Esophagus muscularis mucosa (tissue), 4 donors: ENCODE measurements around the gene CREM.
"Not testable (repeated sequence)": the region's sequence is repeated elsewhere in the genome, so short reads cannot be mapped to it uniquely, and the experiment has no call there.

Source experiments
- EP300 ChIP-seq: sonication (generic); formaldehyde crosslinking; IDR thresholded peaks from one replicate; pipeline ENCODE4 v1.6.1; 2017; ENCODE audit warnings: antibody characterized with exemption
- POLR2AphosphoS5 ChIP-seq, 2 donors: sonication (generic); formaldehyde crosslinking; IDR thresholded peaks; one replicate each; pipeline ENCODE4 v1.6.1; 2017; ENCODE audit warnings: antibody characterized with exemption in 2 of 2
- TF ChIP-seq, protein P1 (sequence below), 3 experiments: fragments of 200-600 bp in 2 of 3; fragments of 450-650 bp in 1 of 3; sonication (generic) in 2 of 3; IDR thresholded peaks; one replicate each; pipeline ENCODE4 v1.5.1; 2017 to 2019; ENCODE audit warnings: antibody characterized with exemption in 3 of 3, mild to moderate bottlenecking in 2 of 3, moderate library complexity in 1 of 3

DNA sequence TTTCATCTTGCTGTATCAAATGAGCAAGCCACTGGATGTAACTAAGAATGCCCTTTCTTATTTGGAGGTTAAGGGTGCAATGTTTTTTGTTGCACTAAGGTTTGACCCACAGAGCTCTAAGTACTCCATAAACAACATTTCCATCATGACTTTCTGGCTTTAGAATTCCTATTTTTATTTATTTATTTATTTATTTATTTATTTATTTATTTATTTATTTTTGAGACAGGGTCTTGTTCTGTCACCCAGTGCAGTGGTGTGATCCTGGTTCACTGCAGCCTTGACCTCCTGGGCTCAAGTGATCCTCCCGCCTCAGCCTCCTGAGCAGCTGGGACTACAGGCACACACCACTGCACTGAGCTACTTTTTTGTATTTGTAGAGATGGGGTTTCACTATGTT is 46.4 kb upstream of the CREM start:
- TF ChIP-seq, protein P1, sequence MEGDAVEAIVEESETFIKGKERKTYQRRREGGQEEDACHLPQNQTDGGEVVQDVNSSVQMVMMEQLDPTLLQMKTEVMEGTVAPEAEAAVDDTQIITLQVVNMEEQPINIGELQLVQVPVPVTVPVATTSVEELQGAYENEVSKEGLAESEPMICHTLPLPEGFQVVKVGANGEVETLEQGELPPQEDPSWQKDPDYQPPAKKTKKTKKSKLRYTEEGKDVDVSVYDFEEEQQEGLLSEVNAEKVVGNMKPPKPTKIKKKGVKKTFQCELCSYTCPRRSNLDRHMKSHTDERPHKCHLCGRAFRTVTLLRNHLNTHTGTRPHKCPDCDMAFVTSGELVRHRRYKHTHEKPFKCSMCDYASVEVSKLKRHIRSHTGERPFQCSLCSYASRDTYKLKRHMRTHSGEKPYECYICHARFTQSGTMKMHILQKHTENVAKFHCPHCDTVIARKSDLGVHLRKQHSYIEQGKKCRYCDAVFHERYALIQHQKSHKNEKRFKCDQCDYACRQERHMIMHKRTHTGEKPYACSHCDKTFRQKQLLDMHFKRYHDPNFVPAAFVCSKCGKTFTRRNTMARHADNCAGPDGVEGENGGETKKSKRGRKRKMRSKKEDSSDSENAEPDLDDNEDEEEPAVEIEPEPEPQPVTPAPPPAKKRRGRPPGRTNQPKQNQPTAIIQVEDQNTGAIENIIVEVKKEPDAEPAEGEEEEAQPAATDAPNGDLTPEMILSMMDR (IDR thresholded peaks at IDR 0.05), result not testable (repeated sequence)
- TF ChIP-seq POLR2AphosphoS5 (IDR thresholded peaks at IDR 0.05); EP300: not testable (repeated sequence)
